K562 (cell line): ENCODE results near the gene TUT4. TPM values are rescaled to one million over a fixed set of nuclear protein-coding genes. Genes with fewer than 3 reads are reported as not detected.

Experiments used
- ATAC-seq: fragments of 200-7000 bp; cut with Tn5 transposase; 3 replicates; pipeline ENCODE4 v1.9.1; 2020; ENCODE audit warnings: moderate library complexity
- BruUV-seq: library from RNA; stranded (reverse); fragments of 400-500 nt; replicated peaks from 2 replicates; lab custom pipeline; 2021; lab: Mats Ljungman, UMichigan
- CTCF ChIA-PET: fragments of 300-600 bp; formaldehyde crosslinking; extraction: SDS; loops from one replicate; lab custom pipeline; 2021; ENCODE audit warnings: low intra/inter-chr PET ratio; lab: Yijun Ruan, JAX
- POLR2A ChIA-PET: fragments of 300-600, 350-650 bp; sonication (Branson Sonifier 250); formaldehyde crosslinking; extraction: SDS; loops from one replicate; lab custom pipeline; 2021; ENCODE audit warnings: antibody characterized with exemption, inconsistent platforms; lab: Yijun Ruan, JAX
- DNase-seq, 4 experiments: peaks; one replicate each; pipeline versions ENCODE4 v3.0.0 to v3.0.0-alpha.2; 2011 to 2018; ENCODE audit warnings: low spot score in 3 of 4, mixed read lengths in 3 of 4; ENCODE audit errors: extremely low read depth in 1 of 4
- FAIRE-seq: peaks from 2 replicates; lab custom pipeline; 2011; peaks lifted over from hg19 to GRCh38; lab: Jason Lieb, UNC
- H2AFZ ChIP-seq: 2 replicates; pipeline ENCODE4 v1.6.0; 2011; ENCODE audit warnings: low read depth, low read length, control low read depth, inconsistent platforms
- H3K27ac ChIP-seq: fragments of 200-600 bp; 3 replicates; pipeline ENCODE4 v1.8.0; 2011; ENCODE audit warnings: low read depth, mild to moderate bottlenecking, control low read depth, inconsistent platforms, low read length, moderate library complexity, mixed read lengths; ENCODE audit errors: extremely low read depth
- H3K27me3 ChIP-seq, 2 experiments: fragments of 300-600 bp in 1 of 2; 2 replicates in 1 of 2; 3 replicates in 1 of 2; pipeline versions ENCODE4 v1.6.0 to v1.8.0; 2011; ENCODE audit warnings: inconsistent platforms in 2 of 2, low read length in 2 of 2, mild to moderate bottlenecking in 1 of 2, mixed read lengths in 1 of 2, moderate library complexity in 1 of 2; ENCODE audit not compliant: control insufficient read depth in 2 of 2, insufficient read depth in 2 of 2
- H3K36me3 ChIP-seq: fragments of 300-600 bp; 3 replicates; pipeline ENCODE4 v1.8.0; 2011; ENCODE audit warnings: mild to moderate bottlenecking, low read length, inconsistent platforms; ENCODE audit not compliant: control insufficient read depth, insufficient read depth
- H3K4me1 ChIP-seq, 2 experiments: fragments of 200-600 bp in 1 of 2; replicated peaks in 1 of 2; 2 replicates in 1 of 2; 3 replicates in 1 of 2; pipeline versions ENCODE4 v1.5.1 to v1.8.0; 2011; ENCODE audit warnings: inconsistent platforms in 2 of 2, low read length in 2 of 2, mild to moderate bottlenecking in 1 of 2, mixed read lengths in 1 of 2, moderate library complexity in 1 of 2; ENCODE audit not compliant: control insufficient read depth in 2 of 2, insufficient read depth in 2 of 2
- H3K4me2 ChIP-seq: 2 replicates; pipeline ENCODE4 v1.6.1; 2011; ENCODE audit warnings: low read length, control low read depth, inconsistent platforms, mixed read lengths; ENCODE audit not compliant: insufficient read depth
- H3K4me3 ChIP-seq: fragments of 200-600 bp; sonication (generic), shearing (Covaris generic); 2 replicates; pipeline ENCODE4 v1.5.1; 2016; ENCODE audit warnings: control low read depth, inconsistent platforms
- H3K79me2 ChIP-seq: fragments of 200-600 bp; 3 replicates; pipeline ENCODE4 v1.8.0; 2011; ENCODE audit warnings: low read length, inconsistent platforms; ENCODE audit not compliant: control insufficient read depth, insufficient read depth
- H3K9ac ChIP-seq, 2 experiments: 2 replicates each; pipeline versions ENCODE4 v1.6.0 to v1.6.1; 2011; ENCODE audit warnings: low read depth in 2 of 2, low read length in 2 of 2, control low read depth in 1 of 2, inconsistent platforms in 1 of 2, mild to moderate bottlenecking in 1 of 2, mixed read lengths in 1 of 2; ENCODE audit not compliant: insufficient read depth in 1 of 2
- H3K9me1 ChIP-seq: one replicate; pipeline ENCODE4 v1.6.0; 2011; ENCODE audit warnings: inconsistent platforms, mild to moderate bottlenecking, low read length, moderate library complexity; ENCODE audit not compliant: control insufficient read depth, insufficient read depth
- H3K9me3 ChIP-seq: replicated peaks from 2 replicates; pipeline ENCODE4 v1.5.1; 2011; ENCODE audit warnings: low read depth, low read length, inconsistent platforms; ENCODE audit not compliant: control insufficient read depth, insufficient read depth
- H4K20me1 ChIP-seq: replicated peaks from 2 replicates; pipeline ENCODE4 v1.6.1; 2011; ENCODE audit warnings: low read length, inconsistent platforms, mixed read lengths; ENCODE audit not compliant: control insufficient read depth, insufficient read depth
- DPF2 ChIP-seq: fragments of 450-650 bp; IDR thresholded peaks from 2 replicates; pipeline ENCODE4 v1.6.1; 2016
- ERF ChIP-seq: fragments of 450-650 bp; formaldehyde crosslinking; IDR thresholded peaks from 2 replicates; pipeline ENCODE4 v1.4.0; 2020; ENCODE audit warnings: mild to moderate bottlenecking, mixed read lengths
- FOXP4 ChIP-seq: sonication (generic); formaldehyde crosslinking; IDR thresholded peaks from 2 replicates; pipeline ENCODE4 v1.8.0; 2022; ENCODE audit warnings: mild to moderate bottlenecking, missing genetic modification reagents, borderline replicate concordance
- JUND ChIP-seq, 2 experiments: IDR thresholded peaks; 2 replicates in 1 of 2; 3 replicates in 1 of 2; pipeline ENCODE4 v1.6.1; 2011; ENCODE audit warnings: borderline replicate concordance in 2 of 2, low read depth in 2 of 2, low read length in 2 of 2, improper control_type of control experiment in 1 of 2, missing biosample characterization in 1 of 2, missing genetic modification characterization in 1 of 2, missing genetic modification reagents in 1 of 2
- MAFG ChIP-seq: fragments of 450-650 bp; conservative IDR thresholded peaks from 2 replicates; pipeline ENCODE4 v1.6.1; 2016; ENCODE audit warnings: missing genetic modification characterization, missing compliant biosample characterization
- NFE2 ChIP-seq: IDR thresholded peaks from 2 replicates; pipeline ENCODE4 v1.6.1; 2014; ENCODE audit warnings: antibody characterized with exemption, low read depth
- NKRF ChIP-seq: fragments of 450-650 bp; IDR thresholded peaks from 2 replicates; pipeline ENCODE4 v1.6.1; 2016; ENCODE audit warnings: borderline replicate concordance
- TAF15 ChIP-seq: fragments of 200-400 bp; formaldehyde crosslinking; IDR thresholded peaks from 2 replicates; pipeline ENCODE4 v1.6.1; 2017; ENCODE audit warnings: mild to moderate bottlenecking, low read depth, low read length, moderate library complexity
- ZFP30 ChIP-seq: fragments of 250-450 bp; sonication (Bioruptor Pico); IDR thresholded peaks from 2 replicates; pipeline ENCODE4 v1.8.0; 2022; ENCODE audit warnings: moderate library complexity, mild to moderate bottlenecking, inconsistent platforms, borderline replicate concordance
- WGBS: fragments of 100-300 bp; shearing (Covaris generic); methylation state at CpG from one replicate; pipeline ENCODE4 v1.1.6; 2016; ENCODE audit warnings: low coverage, mixed read lengths; ENCODE audit not compliant: insufficient coverage; ENCODE audit errors: missing lambda C conversion rate; 5-methylcytosine and 5-hydroxymethylcytosine counted together
- in situ Hi-C: fragments of 300-500 bp; cut with MboI; formaldehyde crosslinking; loops from 4 replicates; pipeline ENCODE4 v1.15.0; 2018; ENCODE audit warnings: inconsistent platforms, mixed read lengths
- intact Hi-C: fragments of 100-400 bp; cut with micrococcal nuclease; formaldehyde crosslinking; loops from 2 replicates; pipeline ENCODE4 v1.14.2; 2022
- polyA plus RNA-seq, 8 experiments: library from polyadenylated mRNA; depleted of rRNA in 4 of 8; stranded (reverse) in 5 of 8; unstranded in 3 of 8; fragments of >200 nt; fragmentation: Nextera tagmentation in 2 of 8; fragmentation: Illumina TruSeq in 1 of 8; extraction: Ambion mirVana in 2 of 8; extraction: Trizol in 1 of 8; gene quantifications; 2 replicates each; pipeline versions ENCODE4 v1.2.1 to v1.2.3, GENCODE V29; 2011 to 2014; ENCODE audit warnings: inconsistent platforms in 1 of 8, missing spikeins in 1 of 8
- total RNA-seq, 7 experiments: library from RNA; depleted of rRNA in 6 of 7; stranded (reverse); fragments of >200 nt in 6 of 7; fragmentation: Illumina TruSeq in 2 of 7; extraction: Trizol in 2 of 7; gene quantifications; 2 replicates each; pipeline versions ENCODE4 v1.2.1 to v1.2.3, GENCODE V29; 2011 to 2021; ENCODE audit warnings: low replicate concordance in 1 of 7
- TF ChIP-seq, protein P1 (sequence below): fragments of 250-450 bp; sonication (Bioruptor Pico); IDR thresholded peaks from 2 replicates; pipeline ENCODE4 v1.4.0; 2020; ENCODE audit warnings: mild to moderate bottlenecking, moderate library complexity, borderline replicate concordance

Gene TUT4
- total and polyA plus RNA-seq, 9 of the 15 experiments (the other 6 are each of a cell fraction or from before 2014, with no cell fraction given), result 15.8 to 53.5 (median 36.7) TPM

DNA sequence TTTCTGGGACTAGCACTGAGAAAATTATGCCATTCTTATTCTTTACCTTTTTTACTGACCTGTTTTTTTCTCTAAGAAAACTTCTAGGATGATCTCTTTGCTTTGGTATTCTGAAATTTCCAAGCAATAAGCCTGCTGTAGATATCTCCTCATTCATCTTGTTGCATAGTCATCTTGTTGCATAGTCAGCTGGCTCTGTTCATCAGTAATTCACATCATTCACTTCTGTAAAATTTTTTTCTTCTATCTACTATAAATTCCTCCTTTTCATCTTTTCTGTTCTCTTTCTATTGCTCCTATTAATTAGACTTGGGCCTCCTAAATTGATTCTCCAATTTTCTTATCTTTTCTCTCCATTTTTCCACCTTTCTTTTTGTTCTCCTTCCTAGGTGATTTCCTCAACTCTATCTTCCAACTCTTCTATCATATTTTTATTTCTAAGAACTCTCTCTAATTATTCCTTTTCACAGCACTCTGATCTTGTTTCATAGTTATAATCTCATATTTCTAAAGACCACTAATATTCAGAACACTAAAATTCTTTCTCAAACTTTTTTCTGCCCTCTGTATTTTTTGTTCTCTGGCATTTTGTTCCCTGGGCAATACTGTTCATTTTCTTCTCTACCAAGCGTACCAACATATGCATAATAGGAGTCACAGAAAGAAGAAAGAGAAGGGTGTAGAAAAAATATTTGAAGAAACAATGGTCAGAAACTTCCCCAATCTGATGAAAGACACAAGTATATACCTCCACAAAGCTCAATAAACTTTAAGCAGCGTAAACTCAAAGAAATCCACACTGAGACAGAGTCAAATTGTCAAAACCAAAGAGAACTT lies 17.7 kb downstream of the TUT4 start:
- no peak overlapping the region for H3K27ac ChIP-seq
- H3K9me3 ChIP-seq, result no peaks in the 10 kb centered on the region
- H3K9me1 ChIP-seq, result no peaks in the 10 kb centered on the region
- FAIRE-seq (no peak), DNase-seq (peak in 1 of 4 experiments; percentile 31), ATAC-seq (peak; percentile 35; the same call in 1 of the 3 replicates)
- POLR2A ChIA-PET, result interaction anchor here (0.7 kb wide), 1 partner anchor 664 kb away, joined by 5 read pairs; no protein-coding TSS in a partner anchor
- peaks cover 13 to 14% of the 10 kb centered on the region in 2 experiments for H3K4me1 ChIP-seq
- no peaks in the 10 kb centered on the region for H3K36me3 ChIP-seq
- H3K27me3 ChIP-seq, result no peaks in the 10 kb centered on the region
- no peaks in the 10 kb centered on the region for H4K20me1 ChIP-seq
- H3K9ac ChIP-seq, result no peak overlapping the region
- no peak overlapping the region for H3K4me3 ChIP-seq
- peaks cover 80% of the 10 kb centered on the region for H3K79me2 ChIP-seq
- BruUV-seq, result no TSS peak
- H3K4me2 ChIP-seq, result no peak overlapping the region
- no peak overlapping the region for H2AFZ ChIP-seq
- intact Hi-C loops, result no loop called here
- CTCF ChIA-PET, result no interaction called here
- 94% methylated on average over 2 of the region's 2 CpGs for WGBS
- in situ Hi-C loops, result no loop called here
- peak; percentile 76 for TF ChIP-seq MAFG
- TF ChIP-seq, protein P1, sequence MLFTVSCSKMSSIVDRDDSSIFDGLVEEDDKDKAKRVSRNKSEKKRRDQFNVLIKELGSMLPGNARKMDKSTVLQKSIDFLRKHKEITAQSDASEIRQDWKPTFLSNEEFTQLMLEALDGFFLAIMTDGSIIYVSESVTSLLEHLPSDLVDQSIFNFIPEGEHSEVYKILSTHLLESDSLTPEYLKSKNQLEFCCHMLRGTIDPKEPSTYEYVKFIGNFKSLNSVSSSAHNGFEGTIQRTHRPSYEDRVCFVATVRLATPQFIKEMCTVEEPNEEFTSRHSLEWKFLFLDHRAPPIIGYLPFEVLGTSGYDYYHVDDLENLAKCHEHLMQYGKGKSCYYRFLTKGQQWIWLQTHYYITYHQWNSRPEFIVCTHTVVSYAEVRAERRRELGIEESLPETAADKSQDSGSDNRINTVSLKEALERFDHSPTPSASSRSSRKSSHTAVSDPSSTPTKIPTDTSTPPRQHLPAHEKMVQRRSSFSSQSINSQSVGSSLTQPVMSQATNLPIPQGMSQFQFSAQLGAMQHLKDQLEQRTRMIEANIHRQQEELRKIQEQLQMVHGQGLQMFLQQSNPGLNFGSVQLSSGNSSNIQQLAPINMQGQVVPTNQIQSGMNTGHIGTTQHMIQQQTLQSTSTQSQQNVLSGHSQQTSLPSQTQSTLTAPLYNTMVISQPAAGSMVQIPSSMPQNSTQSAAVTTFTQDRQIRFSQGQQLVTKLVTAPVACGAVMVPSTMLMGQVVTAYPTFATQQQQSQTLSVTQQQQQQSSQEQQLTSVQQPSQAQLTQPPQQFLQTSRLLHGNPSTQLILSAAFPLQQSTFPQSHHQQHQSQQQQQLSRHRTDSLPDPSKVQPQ (CRISPR knock-in tag), result no peak
- no peak for TF ChIP-seq NKRF
- peak; percentile 37; the same call in 1 of the 2 replicates for TF ChIP-seq JUND (IDR thresholded peaks at IDR 0.05; ENCODE audit: borderline replicate concordance, low read depth, low read length)
- no peak for TF ChIP-seq JUND (tag; IDR thresholded peaks at IDR 0.05; ENCODE audit: borderline replicate concordance, low read depth, low read length)
- no peak for TF ChIP-seq TAF15
- no peak for TF ChIP-seq ERF (CRISPR knock-in tag)
- peak; percentile 46; the same call in 1 of the 2 replicates for TF ChIP-seq ZFP30 (CRISPR knock-in tag)
- TF ChIP-seq FOXP4, result no peak
- TF ChIP-seq DPF2, result peak; percentile 78
- TF ChIP-seq NFE2, result peak; percentile 81
